Pancreas (tissue), 10 donors: Measurements from ENCODE around the gene AKAP13. TPM values are rescaled to one million over a fixed set of nuclear protein-coding genes. Genes with fewer than 3 reads are reported as not detected.
A peak's percentile ranks its signal among the peaks of the same experiment; 100 is the strongest.

Experiments used
- ATAC-seq, 4 donors: fragments of 200-7000 bp; cut with Tn5 transposase; one replicate each; pipeline versions ENCODE4 v1.8.0 to v1.9.1; 2020; ENCODE audit warnings: mild to moderate bottlenecking in 4 of 4, moderate library complexity in 4 of 4
- DNase-seq, 6 donors: peaks; one replicate each; pipeline ENCODE4 v3.0.0-alpha.2; 2020
- FAIRE-seq: peaks from 2 replicates; lab custom pipeline; 2012; peaks lifted over from hg19 to GRCh38; lab: Jason Lieb, UNC
- H3K27ac ChIP-seq, 4 donors: fragments of 200-600 bp; sonication (generic); 1 replicate in 3 of 4; 2 replicates in 1 of 4; pipeline versions ENCODE4 v1.5.0 to v1.8.0; 2020
- H3K27me3 ChIP-seq, 4 donors: fragments of 200-600 bp; one replicate each; pipeline ENCODE4 v1.8.0; 2021
- H3K36me3 ChIP-seq, 3 donors: fragments of 200-600 bp; sonication (generic) in 1 of 3; one replicate each; pipeline versions ENCODE4 v1.5.0 to v1.8.0; 2020 to 2021
- H3K4me1 ChIP-seq, 3 donors: fragments of 200-600 bp; one replicate each; pipeline ENCODE4 v1.8.0; 2021
- H3K4me3 ChIP-seq, 4 donors: fragments of 200-600 bp; sonication (generic) in 2 of 4; one replicate each; pipeline versions ENCODE4 v1.5.0 to v1.8.0; 2020 to 2021
- H3K9me3 ChIP-seq, 4 donors: fragments of 200-600 bp; one replicate each; pipeline ENCODE4 v1.8.0; 2021
- whole genome bisulfite sequencing, 2 donors: extraction: QIAGEN DNeasy Blood & Tissue Kit; methylation state at CpG; one replicate each; pipeline ENCODE4 v1.1.7; 2013; 5-methylcytosine and 5-hydroxymethylcytosine counted together
- intact Hi-C, 3 donors: fragments of 100-400 bp; cut with DNase I; formaldehyde crosslinking; loops; one replicate each; pipeline versions ENCODE4 v1.11.1 to v1.14.2; 2022
- polyA plus RNA-seq, 2 donors: library from polyadenylated mRNA; stranded (reverse); fragments of 200-250 nt; gene quantifications; one replicate each; pipeline ENCODE4 v1.2.3, GENCODE V29; 2013
- total RNA-seq, 6 donors: library from RNA; stranded (reverse); fragmentation: NEBNext Ultra II Directional in 4 of 6; extraction: Animal tissue kit (Norgen Biotek cat#: 25700) in 4 of 6; gene quantifications; one replicate each; pipeline versions ENCODE4 v1.2.1 to v1.2.4, GENCODE V29; 2021 to 2023
- TF ChIP-seq, protein P1 (sequence below), 4 donors: fragments of 200-600 bp; sonication (generic) in 3 of 4; IDR thresholded peaks; one replicate each; pipeline versions ENCODE4 v1.5.0 to v1.8.0; 2021; ENCODE audit warnings: antibody characterized with exemption in 4 of 4
- donor health status: healthy with polysubstance abuse.
- donor health status: DM: no; HTN: no; CAD: no; lungs with moderate emphysema.
- donor health status: DM: no; HTN: no; CAD: no.
- donor health status: control.
- donor health status: control.
- donor health status: Bipolar disorder and iron deficiency.
- donor health status: DM: yes; HTN: yes; CAD: no.
- donor health status: DM: no; HTN: no; CAD: no.
- donor health status: DM: no; HTN: no; CAD: no.
- donor health status: DM: yes; HTN: yes; CAD: no.

AKAP13 gene
- total and polyA plus RNA-seq, 8 donors = 64.9 to 139 (median 89.9) TPM

DNA sequence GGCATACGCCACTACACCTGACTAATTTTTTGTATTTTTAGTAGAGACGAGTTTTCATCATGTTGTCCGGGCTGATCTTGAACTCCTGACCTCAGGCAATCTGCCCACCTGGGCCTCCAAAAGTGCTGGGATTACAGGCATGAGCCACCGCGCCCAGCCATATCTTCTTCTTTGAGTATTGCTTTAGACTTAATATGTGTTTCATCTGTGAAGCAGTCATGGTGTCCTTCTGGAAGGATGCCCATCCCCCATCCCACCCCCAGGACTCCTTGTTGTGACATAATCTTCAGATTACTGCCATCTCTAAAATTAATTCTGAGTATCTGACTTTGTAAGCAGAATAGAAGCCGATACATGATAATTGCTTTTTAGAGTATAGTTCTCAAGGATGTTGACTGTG lies 356.7 kb downstream of the AKAP13 start:
- ATAC-seq (no peak), DNase-seq (no peak), FAIRE-seq (no peak)
- H3K4me3 ChIP-seq = no peak overlapping the region
- H3K4me1 ChIP-seq = no peaks in the 10 kb centered on the region
- WGBS, 2 donors = 92 to 95% methylated on average over 6 of the region's 6 CpGs
- peaks cover 7 to 86% (median 56%) of the 10 kb centered on the region in 3 donors for H3K36me3 ChIP-seq
- intact Hi-C loops = no loop called here
- no peaks in the 10 kb centered on the region for H3K9me3 ChIP-seq
- H3K27me3 ChIP-seq = no peaks in the 10 kb centered on the region
- no peak overlapping the region for H3K27ac ChIP-seq
- TF ChIP-seq, protein P1, sequence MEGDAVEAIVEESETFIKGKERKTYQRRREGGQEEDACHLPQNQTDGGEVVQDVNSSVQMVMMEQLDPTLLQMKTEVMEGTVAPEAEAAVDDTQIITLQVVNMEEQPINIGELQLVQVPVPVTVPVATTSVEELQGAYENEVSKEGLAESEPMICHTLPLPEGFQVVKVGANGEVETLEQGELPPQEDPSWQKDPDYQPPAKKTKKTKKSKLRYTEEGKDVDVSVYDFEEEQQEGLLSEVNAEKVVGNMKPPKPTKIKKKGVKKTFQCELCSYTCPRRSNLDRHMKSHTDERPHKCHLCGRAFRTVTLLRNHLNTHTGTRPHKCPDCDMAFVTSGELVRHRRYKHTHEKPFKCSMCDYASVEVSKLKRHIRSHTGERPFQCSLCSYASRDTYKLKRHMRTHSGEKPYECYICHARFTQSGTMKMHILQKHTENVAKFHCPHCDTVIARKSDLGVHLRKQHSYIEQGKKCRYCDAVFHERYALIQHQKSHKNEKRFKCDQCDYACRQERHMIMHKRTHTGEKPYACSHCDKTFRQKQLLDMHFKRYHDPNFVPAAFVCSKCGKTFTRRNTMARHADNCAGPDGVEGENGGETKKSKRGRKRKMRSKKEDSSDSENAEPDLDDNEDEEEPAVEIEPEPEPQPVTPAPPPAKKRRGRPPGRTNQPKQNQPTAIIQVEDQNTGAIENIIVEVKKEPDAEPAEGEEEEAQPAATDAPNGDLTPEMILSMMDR (IDR thresholded peaks at IDR 0.05) = no peak

DNA sequence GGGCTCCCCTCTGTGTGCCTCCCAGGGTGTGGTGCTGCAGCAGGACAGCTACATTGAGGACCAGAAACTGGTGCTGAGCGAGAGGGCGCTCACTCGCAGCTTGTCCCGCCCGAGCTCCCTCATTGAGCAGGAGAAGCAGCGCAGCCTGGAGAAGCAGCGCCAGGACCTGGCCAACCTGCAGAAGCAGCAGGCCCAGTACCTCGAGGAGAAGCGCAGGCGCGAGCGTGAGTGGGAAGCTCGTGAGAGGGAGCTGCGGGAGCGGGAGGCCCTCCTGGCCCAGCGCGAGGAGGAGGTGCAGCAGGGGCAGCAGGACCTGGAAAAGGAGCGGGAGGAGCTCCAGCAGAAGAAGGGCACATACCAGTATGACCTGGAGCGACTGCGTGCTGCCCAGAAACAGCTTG lies 360.6 kb downstream of the AKAP13 start:
- WGBS, 2 donors = 94 to 95% methylated on average over 20 of the region's 20 CpGs
- H3K4me1 ChIP-seq = no peaks in the 10 kb centered on the region
- ATAC-seq = no peak

DNA sequence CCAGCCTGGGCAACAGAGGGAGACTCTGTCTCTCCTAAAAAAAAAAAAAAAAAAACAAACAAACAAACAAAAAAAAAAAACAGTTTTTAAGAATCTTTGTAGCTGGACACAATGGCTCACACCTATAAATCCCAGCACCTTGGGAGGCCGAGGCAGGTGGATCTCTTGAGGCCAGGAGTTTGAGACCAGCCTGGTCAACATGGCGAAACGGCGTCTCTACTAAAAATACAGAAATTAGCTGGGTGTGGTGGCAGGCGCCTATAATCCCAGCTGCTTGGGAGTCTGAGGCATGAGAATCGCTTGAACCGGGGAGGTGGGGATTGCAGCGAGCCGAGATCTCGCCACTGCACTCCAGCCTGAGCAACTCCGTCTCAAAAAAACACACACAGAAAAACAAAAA lies 361.3 kb downstream of the AKAP13 start:
- DNase-seq = no peak
- ATAC-seq = no peak
- no peaks in the 10 kb centered on the region for H3K27me3 ChIP-seq
- FAIRE-seq = no peak
- intact Hi-C loops = no loop called here
- WGBS, 2 donors = 93 to 97% methylated on average over 11 of the region's 11 CpGs
- no peak overlapping the region for H3K27ac ChIP-seq
- TF ChIP-seq, protein P1 (IDR thresholded peaks at IDR 0.05) = no peak
- H3K9me3 ChIP-seq = no peaks in the 10 kb centered on the region
- H3K4me1 ChIP-seq = no peaks in the 10 kb centered on the region
- no peak overlapping the region for H3K4me3 ChIP-seq
- peaks cover 14 to 91% (median 56%) of the 10 kb centered on the region in 3 donors for H3K36me3 ChIP-seq

More for the DNA sequence above, 360.6 kb downstream of the AKAP13 start:
- TF ChIP-seq, protein P1 (IDR thresholded peaks at IDR 0.05) = no peak
- Histone ChIP-seq H3K27me3 (no peaks in the 10 kb centered on the region), H3K27ac (no peak overlapping the region), H3K4me3 (no peak overlapping the region), H3K9me3 (no peaks in the 10 kb centered on the region), H3K36me3 (peaks cover 14 to 91% (median 59%) of the 10 kb centered on the region in 3 donors)
- intact Hi-C loops = no loop called here
- FAIRE-seq = no peak
- DNase-seq = peak in 2 of 6 donors; percentile 11 to 34

DNA sequence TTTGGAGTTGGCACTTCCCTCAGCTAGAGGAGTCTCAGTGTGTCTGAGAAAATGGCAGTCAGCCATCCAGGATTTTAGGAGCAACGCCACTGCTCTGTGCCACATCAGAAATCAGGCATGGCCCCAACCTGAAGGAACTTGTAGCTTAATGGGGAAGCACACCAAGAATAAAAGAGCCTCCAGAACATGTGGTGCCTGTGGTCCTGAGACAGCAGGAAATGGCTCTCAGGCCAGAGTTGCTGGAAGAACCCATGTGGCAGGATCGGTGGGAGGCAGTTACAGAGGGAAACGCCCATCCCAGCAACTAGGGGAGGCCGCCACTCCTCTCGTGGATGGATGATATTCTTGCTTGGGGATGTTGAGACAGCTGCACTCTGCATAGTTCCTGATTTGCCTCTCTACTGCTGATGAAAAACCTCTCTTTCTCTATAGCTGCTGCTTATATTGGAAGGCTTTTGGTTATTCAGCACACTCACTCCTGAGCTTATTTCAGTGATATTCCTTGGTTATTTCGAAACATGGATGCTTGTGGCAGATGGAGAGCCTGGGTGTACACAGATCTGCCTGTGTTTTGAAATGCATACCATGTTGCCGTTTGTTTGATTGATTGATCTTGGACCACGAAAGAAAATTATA lies 361.9 kb downstream of the AKAP13 start:
- Histone ChIP-seq H3K27ac (no peak overlapping the region), H3K27me3 (no peaks in the 10 kb centered on the region), H3K36me3 (peaks cover 14 to 93% (median 57%) of the 10 kb centered on the region in 3 donors), H3K9me3 (no peaks in the 10 kb centered on the region), H3K4me1 (no peaks in the 10 kb centered on the region), H3K4me3 (no peak overlapping the region)
- DNase-seq (peak in 1 of 6 donors; percentile 10), ATAC-seq (peak in 1 of 4 donors; percentile 7), FAIRE-seq (no peak)
- intact Hi-C loops = no loop called here
- TF ChIP-seq, protein P1 (IDR thresholded peaks at IDR 0.05) = no peak
- WGBS, 2 donors = 74 to 77% methylated on average over 8 of the region's 8 CpGs

DNA sequence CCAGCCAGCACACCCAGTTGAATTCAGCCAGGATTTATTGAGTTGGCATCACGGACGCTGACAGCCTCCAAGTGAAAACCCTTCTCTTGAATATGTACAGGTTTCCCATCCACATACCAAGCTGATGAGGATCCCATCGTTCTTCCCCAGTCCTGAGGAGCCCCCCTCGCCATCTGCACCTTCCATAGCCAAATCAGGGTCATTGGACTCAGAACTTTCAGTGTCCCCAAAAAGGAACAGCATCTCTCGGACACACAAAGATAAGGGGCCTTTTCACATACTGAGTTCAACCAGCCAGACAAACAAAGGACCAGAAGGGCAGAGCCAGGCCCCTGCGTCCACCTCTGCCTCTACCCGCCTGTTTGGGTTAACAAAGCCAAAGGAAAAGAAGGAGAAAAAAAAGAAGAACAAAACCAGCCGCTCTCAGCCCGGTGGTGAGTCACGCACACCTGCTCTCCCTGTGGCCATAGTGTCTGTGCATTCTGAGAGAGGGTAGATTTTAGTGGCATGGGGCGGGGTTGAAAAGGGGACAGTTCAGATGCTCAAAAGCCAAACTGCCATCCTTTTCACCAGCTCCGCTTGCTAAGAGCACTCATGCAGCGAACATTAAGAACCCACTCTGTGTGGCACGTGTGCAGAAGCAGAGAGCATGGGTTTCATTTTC lies 363.1 kb downstream of the AKAP13 start:
- no peak overlapping the region for H3K4me3 ChIP-seq
- no peaks in the 10 kb centered on the region for H3K4me1 ChIP-seq
- H3K27ac ChIP-seq = no peak overlapping the region
- intact Hi-C loops = no loop called here
- H3K36me3 ChIP-seq = peaks cover 14 to 93% (median 56%) of the 10 kb centered on the region in 3 donors
- TF ChIP-seq, protein P1 (IDR thresholded peaks at IDR 0.05) = no peak
- H3K9me3 ChIP-seq = no peaks in the 10 kb centered on the region
- no peak for ATAC-seq
- no peak for FAIRE-seq
- 85 to 90% methylated on average over 14 of the region's 14 CpGs for WGBS, 2 donors
- H3K27me3 ChIP-seq = no peaks in the 10 kb centered on the region
- DNase-seq = peak in 1 of 6 donors; percentile 12
